ENCODE results near the gene MAGOHB.
"Not testable (repeated sequence)": the region's sequence is repeated elsewhere in the genome, so short reads cannot be mapped to it uniquely, and the experiment has no call there.

Gene MAGOHB

GRCh38 chr12:10582133-10582532 is 31.3 kb downstream of the MAGOHB start:
- H3K4me3 ChIP-seq (ENCODE audit: low read length); H3K27ac ChIP-seq (ENCODE audit: low read length); H3K27me3 ChIP-seq (ENCODE audit: control insufficient read depth, insufficient read depth, low read length); H3K9me3 ChIP-seq (ENCODE audit: control insufficient read depth, insufficient read depth, low read length); H3K36me3 ChIP-seq (ENCODE audit: control insufficient read depth, insufficient read depth, low read length); DNase-seq (ENCODE audit: low read depth, low spot score); H3K4me1 ChIP-seq (ENCODE audit: control insufficient read depth, insufficient read depth, low read length): not testable (repeated sequence)
- no CpG with 5 or more reads among the region's 3 CpGs for WGBS (ENCODE audit: insufficient coverage, insufficient read length)

- WGBS (ENCODE audit: insufficient coverage, insufficient read length): no CpG with 5 or more reads among the region's 2 CpGs
- no peaks in the 10 kb centered on the region for H3K4me1 ChIP-seq (ENCODE audit: control insufficient read depth, insufficient read depth, low read length)
Observed at GRCh38 chr12:10574307-10574706, 39.1 kb downstream of the MAGOHB start.

GRCh38 chr12:10572021-10572490 is 41.4 kb downstream of the MAGOHB start:
- not testable (repeated sequence) for H3K4me3 ChIP-seq (ENCODE audit: low read length); H3K4me1 ChIP-seq (ENCODE audit: control insufficient read depth, insufficient read depth, low read length); H3K27ac ChIP-seq (ENCODE audit: low read length); H3K9me3 ChIP-seq (ENCODE audit: control insufficient read depth, insufficient read depth, low read length); DNase-seq (ENCODE audit: low read depth, low spot score); H3K27me3 ChIP-seq (ENCODE audit: control insufficient read depth, insufficient read depth, low read length); H3K36me3 ChIP-seq (ENCODE audit: control insufficient read depth, insufficient read depth, low read length)
- no CpG with 5 or more reads among the region's 3 CpGs for WGBS (ENCODE audit: insufficient coverage, insufficient read length)

More at GRCh38 chr12:10574307-10574706, 39.1 kb downstream of the MAGOHB start:
- H3K36me3 ChIP-seq (ENCODE audit: control insufficient read depth, insufficient read depth, low read length): no peaks in the 10 kb centered on the region
- peaks cover 1% of the 10 kb centered on the region; the same call in 1 of the 2 replicates for H3K9me3 ChIP-seq (ENCODE audit: control insufficient read depth, insufficient read depth, low read length)
- H3K27ac ChIP-seq (ENCODE audit: low read length): no peak overlapping the region
- H3K27me3 ChIP-seq (ENCODE audit: control insufficient read depth, insufficient read depth, low read length): no peaks in the 10 kb centered on the region
- no peak for DNase-seq (ENCODE audit: low read depth, low spot score)
- no peak overlapping the region for H3K4me3 ChIP-seq (ENCODE audit: low read length)

GRCh38 chr12:10571141-10571540 is 42.3 kb downstream of the MAGOHB start:
- Histone ChIP-seq H3K27me3 (ENCODE audit: control insufficient read depth, insufficient read depth, low read length) (no peaks in the 10 kb centered on the region), H3K27ac (ENCODE audit: low read length) (no peak overlapping the region), H3K4me3 (ENCODE audit: low read length) (no peak overlapping the region), H3K9me3 (ENCODE audit: control insufficient read depth, insufficient read depth, low read length) (peaks cover 1% of the 10 kb centered on the region; the same call in 1 of the 2 replicates), H3K4me1 (ENCODE audit: control insufficient read depth, insufficient read depth, low read length) (no peaks in the 10 kb centered on the region), H3K36me3 (ENCODE audit: control insufficient read depth, insufficient read depth, low read length) (no peaks in the 10 kb centered on the region)
- no CpG with 5 or more reads among the region's 11 CpGs for WGBS (ENCODE audit: insufficient coverage, insufficient read length)
- DNase-seq (ENCODE audit: low read depth, low spot score): no peak

GRCh38 chr12:10567813-10568212 is 45.6 kb downstream of the MAGOHB start:
- H3K36me3 ChIP-seq (ENCODE audit: control insufficient read depth, insufficient read depth, low read length): no peaks in the 10 kb centered on the region
- no CpG with 5 or more reads among the region's 3 CpGs for WGBS (ENCODE audit: insufficient coverage, insufficient read length)
- H3K4me1 ChIP-seq (ENCODE audit: control insufficient read depth, insufficient read depth, low read length): no peaks in the 10 kb centered on the region
- peaks cover 1% of the 10 kb centered on the region; the same call in 1 of the 2 replicates for H3K9me3 ChIP-seq (ENCODE audit: control insufficient read depth, insufficient read depth, low read length)
- no peaks in the 10 kb centered on the region for H3K27me3 ChIP-seq (ENCODE audit: control insufficient read depth, insufficient read depth, low read length)
- H3K4me3 ChIP-seq (ENCODE audit: low read length): no peak overlapping the region
- no peak overlapping the region for H3K27ac ChIP-seq (ENCODE audit: low read length)
- DNase-seq (ENCODE audit: low read depth, low spot score): no peak

- no peak for DNase-seq (ENCODE audit: low read depth, low spot score)
- no peaks in the 10 kb centered on the region for H3K9me3 ChIP-seq (ENCODE audit: control insufficient read depth, insufficient read depth, low read length)
- no peak overlapping the region for H3K27ac ChIP-seq (ENCODE audit: low read length)
- 100% methylated on average over 1 of the region's 3 CpGs for whole genome bisulfite sequencing (ENCODE audit: insufficient coverage, insufficient read length)
- H3K4me1 ChIP-seq (ENCODE audit: control insufficient read depth, insufficient read depth, low read length): peaks cover 1% of the 10 kb centered on the region; the same call in 1 of the 2 replicates
- no peaks in the 10 kb centered on the region for H3K27me3 ChIP-seq (ENCODE audit: control insufficient read depth, insufficient read depth, low read length)
- H3K36me3 ChIP-seq (ENCODE audit: control insufficient read depth, insufficient read depth, low read length): no peaks in the 10 kb centered on the region
- H3K4me3 ChIP-seq (ENCODE audit: low read length): no peak overlapping the region
Observed at GRCh38 chr12:10563966-10564365, 49.4 kb downstream of the MAGOHB start.

GRCh38 chr12:10563002-10563401 is 50.4 kb downstream of the MAGOHB start:
- no peak for DNase-seq (ENCODE audit: low read depth, low spot score)
- WGBS (ENCODE audit: insufficient coverage, insufficient read length): no CpG with 5 or more reads among the region's 1 CpG
- H3K27ac ChIP-seq (ENCODE audit: low read length): no peak overlapping the region

GRCh38 chr12:10562306-10562933 is 51.0 kb downstream of the MAGOHB start:
- WGBS (ENCODE audit: insufficient coverage, insufficient read length): no CpG with 5 or more reads among the region's 1 CpG
- H3K36me3 ChIP-seq (ENCODE audit: control insufficient read depth, insufficient read depth, low read length): no peaks in the 10 kb centered on the region
- H3K4me3 ChIP-seq (ENCODE audit: low read length): no peak overlapping the region
- H3K27ac ChIP-seq (ENCODE audit: low read length): no peak overlapping the region
- no peaks in the 10 kb centered on the region for H3K27me3 ChIP-seq (ENCODE audit: control insufficient read depth, insufficient read depth, low read length)
- H3K9me3 ChIP-seq (ENCODE audit: control insufficient read depth, insufficient read depth, low read length): no peaks in the 10 kb centered on the region
- DNase-seq (ENCODE audit: low read depth, low spot score): no peak
- H3K4me1 ChIP-seq (ENCODE audit: control insufficient read depth, insufficient read depth, low read length): peaks cover 1% of the 10 kb centered on the region; the same call in 1 of the 2 replicates

More at GRCh38 chr12:10563002-10563401, 50.4 kb downstream of the MAGOHB start:
- Histone ChIP-seq H3K4me1 (ENCODE audit: control insufficient read depth, insufficient read depth, low read length) (peaks cover 1% of the 10 kb centered on the region; the same call in 1 of the 2 replicates), H3K4me3 (ENCODE audit: low read length) (no peak overlapping the region), H3K36me3 (ENCODE audit: control insufficient read depth, insufficient read depth, low read length) (no peaks in the 10 kb centered on the region), H3K27me3 (ENCODE audit: control insufficient read depth, insufficient read depth, low read length) (no peaks in the 10 kb centered on the region), H3K9me3 (ENCODE audit: control insufficient read depth, insufficient read depth, low read length) (no peaks in the 10 kb centered on the region)

- H3K4me1 ChIP-seq (ENCODE audit: control insufficient read depth, insufficient read depth, low read length): peaks cover 1% of the 10 kb centered on the region; the same call in 1 of the 2 replicates
- no peaks in the 10 kb centered on the region for H3K9me3 ChIP-seq (ENCODE audit: control insufficient read depth, insufficient read depth, low read length)
- no peak overlapping the region for H3K27ac ChIP-seq (ENCODE audit: low read length)
- H3K36me3 ChIP-seq (ENCODE audit: control insufficient read depth, insufficient read depth, low read length): no peaks in the 10 kb centered on the region
- H3K4me3 ChIP-seq (ENCODE audit: low read length): no peak overlapping the region
- DNase-seq (ENCODE audit: low read depth, low spot score): no peak
- H3K27me3 ChIP-seq (ENCODE audit: control insufficient read depth, insufficient read depth, low read length): no peaks in the 10 kb centered on the region
- WGBS (ENCODE audit: insufficient coverage, insufficient read length): no CpG with 5 or more reads among the region's 2 CpGs
Observed at GRCh38 chr12:10559244-10559643, 54.2 kb downstream of the MAGOHB start.

GRCh38 chr12:10558789-10559188 is 54.6 kb downstream of the MAGOHB start:
- Histone ChIP-seq H3K36me3 (ENCODE audit: control insufficient read depth, insufficient read depth, low read length) (no peaks in the 10 kb centered on the region), H3K9me3 (ENCODE audit: control insufficient read depth, insufficient read depth, low read length) (no peaks in the 10 kb centered on the region), H3K27ac (ENCODE audit: low read length) (no peak overlapping the region), H3K4me1 (ENCODE audit: control insufficient read depth, insufficient read depth, low read length) (peaks cover 1% of the 10 kb centered on the region; the same call in 1 of the 2 replicates), H3K4me3 (ENCODE audit: low read length) (no peak overlapping the region), H3K27me3 (ENCODE audit: control insufficient read depth, insufficient read depth, low read length) (no peaks in the 10 kb centered on the region)
- WGBS (ENCODE audit: insufficient coverage, insufficient read length): no CpG with 5 or more reads among the region's 3 CpGs
- no peak for DNase-seq (ENCODE audit: low read depth, low spot score)

GRCh38 chr12:10558301-10558700 is 55.1 kb downstream of the MAGOHB start:
- Histone ChIP-seq H3K36me3 (ENCODE audit: control insufficient read depth, insufficient read depth, low read length) (no peaks in the 10 kb centered on the region), H3K27me3 (ENCODE audit: control insufficient read depth, insufficient read depth, low read length) (no peaks in the 10 kb centered on the region), H3K27ac (ENCODE audit: low read length) (no peak overlapping the region), H3K4me1 (ENCODE audit: control insufficient read depth, insufficient read depth, low read length) (peaks cover 1% of the 10 kb centered on the region; the same call in 1 of the 2 replicates), H3K9me3 (ENCODE audit: control insufficient read depth, insufficient read depth, low read length) (no peaks in the 10 kb centered on the region), H3K4me3 (ENCODE audit: low read length) (no peak overlapping the region)
- no peak for DNase-seq (ENCODE audit: low read depth, low spot score)
- no CpG with 5 or more reads among the region's 3 CpGs for WGBS (ENCODE audit: insufficient coverage, insufficient read length)
